Mesothelial cell of epicardium (in vitro differentiated cells): ENCODE measurements around the gene MAP7D3. TPM values are rescaled to one million over a fixed set of nuclear protein-coding genes. Genes with fewer than 3 reads are reported as not detected.
"Not testable (repeated sequence)": the region's sequence is repeated elsewhere in the genome, so short reads cannot be mapped to it uniquely, and the experiment has no call there.

Experiments used
- DNase-seq, 2 experiments: peaks; one replicate each; pipeline ENCODE4 v3.0.0; 2021; ENCODE audit warnings: low spot score in 2 of 2; ENCODE audit not compliant: unreplicated experiment in 2 of 2
- H3K27ac Mint-ChIP-seq: 2 replicates; pipeline ENCODE4 v1.8.0; 2021; ENCODE audit warnings: mixed read lengths
- H3K27me3 Mint-ChIP-seq: 2 replicates; pipeline ENCODE4 v1.8.0; 2021; ENCODE audit warnings: low read depth, mixed read lengths
- H3K36me3 Mint-ChIP-seq: 2 replicates; pipeline ENCODE4 v1.8.0; 2021; ENCODE audit warnings: mixed read lengths
- H3K4me1 Mint-ChIP-seq: 2 replicates; pipeline ENCODE4 v1.8.0; 2021; ENCODE audit warnings: mixed read lengths
- H3K4me3 Mint-ChIP-seq: 2 replicates; pipeline ENCODE4 v1.8.0; 2021; ENCODE audit warnings: mild to moderate bottlenecking, moderate library complexity, mixed read lengths
- H3K9me3 Mint-ChIP-seq: 2 replicates; pipeline ENCODE4 v1.8.0; 2021; ENCODE audit warnings: mixed read lengths
- CTCF ChIP-seq: fragments of 200-600 bp; sonication (generic); IDR thresholded peaks from one replicate; pipeline ENCODE4 v1.5.0; 2021; ENCODE audit warnings: antibody characterized with exemption; ENCODE audit not compliant: unreplicated experiment
- total RNA-seq: library from RNA; stranded (reverse); gene quantifications from 3 replicates; pipeline ENCODE4 v1.2.1, GENCODE V29; 2021

The MAP7D3 gene
- total RNA-seq, 1 donor from 2014 or later = 10.4 TPM

GRCh38 chrX:136250191-136251040 is 784 bp downstream of the MAP7D3 start:
- Mint-ChIP-seq H3K27me3 (peaks cover 1% of the 10 kb centered on the region), H3K36me3 (no peaks in the 10 kb centered on the region), H3K4me3 (peak overlapping the region; percentile 70), H3K4me1 (no peaks in the 10 kb centered on the region), H3K27ac (no peak overlapping the region), H3K9me3 (peaks cover 8% of the 10 kb centered on the region)
- no peak for TF ChIP-seq CTCF
- DNase-seq = no peak

GRCh38 chrX:136246201-136246600 is 5.0 kb downstream of the MAP7D3 start:
- TF ChIP-seq CTCF = no peak
- Mint-ChIP-seq H3K4me3 (no peak overlapping the region), H3K27me3 (no peaks in the 10 kb centered on the region), H3K4me1 (no peaks in the 10 kb centered on the region), H3K27ac (no peak overlapping the region), H3K9me3 (peaks cover 20% of the 10 kb centered on the region), H3K36me3 (peaks cover 16% of the 10 kb centered on the region)
- no peak for DNase-seq

GRCh38 chrX:136237849-136238248 is 13.4 kb downstream of the MAP7D3 start:
- not testable (repeated sequence) for DNase-seq, H3K4me3 Mint-ChIP-seq, H3K27ac Mint-ChIP-seq, H3K4me1 Mint-ChIP-seq, H3K27me3 Mint-ChIP-seq
- H3K36me3 Mint-ChIP-seq = peaks cover 11% of the 10 kb centered on the region
- peaks cover 16% of the 10 kb centered on the region for H3K9me3 Mint-ChIP-seq

GRCh38 chrX:136237074-136237473 is 14.1 kb downstream of the MAP7D3 start:
- peaks cover 7% of the 10 kb centered on the region for H3K36me3 Mint-ChIP-seq

GRCh38 chrX:136228839-136229207 is 22.4 kb downstream of the MAP7D3 start:
- H3K36me3 Mint-ChIP-seq = peaks cover 14% of the 10 kb centered on the region
- H3K27me3 Mint-ChIP-seq = no peaks in the 10 kb centered on the region
- H3K27ac Mint-ChIP-seq = no peak overlapping the region
- no peak for TF ChIP-seq CTCF
- H3K4me1 Mint-ChIP-seq = no peaks in the 10 kb centered on the region
- no peak for DNase-seq
- H3K9me3 Mint-ChIP-seq = peaks cover 17% of the 10 kb centered on the region
- H3K4me3 Mint-ChIP-seq = no peak overlapping the region

More at GRCh38 chrX:136237074-136237473, 14.1 kb downstream of the MAP7D3 start:
- TF ChIP-seq CTCF = no peak
- Mint-ChIP-seq H3K27me3 (no peaks in the 10 kb centered on the region), H3K9me3 (peaks cover 14% of the 10 kb centered on the region), H3K27ac (no peak overlapping the region), H3K4me1 (no peaks in the 10 kb centered on the region), H3K4me3 (no peak overlapping the region)
- DNase-seq = no peak

GRCh38 chrX:136227948-136228838 is 23.0 kb downstream of the MAP7D3 start:
- Mint-ChIP-seq H3K4me3 (no peak overlapping the region), H3K9me3 (peaks cover 20% of the 10 kb centered on the region), H3K27ac (no peak overlapping the region), H3K27me3 (no peaks in the 10 kb centered on the region), H3K36me3 (peaks cover 16% of the 10 kb centered on the region), H3K4me1 (no peaks in the 10 kb centered on the region)
- TF ChIP-seq CTCF = no peak
- DNase-seq = no peak
